GM23338 (cell line): Measurements from ENCODE around the gene ZMYND8. TPM values are rescaled to one million over a fixed set of nuclear protein-coding genes. Genes with fewer than 3 reads are reported as not detected.

Experiments
- ATAC-seq: fragments of 200-7000 bp; cut with Tn5 transposase; 3 replicates; pipeline ENCODE4 v1.9.1; 2020
- DNase-seq: peaks from one replicate; pipeline ENCODE4 v3.0.0-alpha.2; 2015; ENCODE audit warnings: low spot score
- H2AFZ ChIP-seq: fragments of 200-600 bp; sonication (generic); 2 replicates; pipeline ENCODE4 v1.8.0; 2016; ENCODE audit warnings: antibody characterized with exemption, mild to moderate bottlenecking, moderate library complexity
- H3F3A ChIP-seq: fragments of 200-600 bp; sonication (generic); replicated peaks from 2 replicates; pipeline ENCODE4 v1.8.0; 2017; ENCODE audit warnings: antibody characterized with exemption, mixed run types, low read depth
- H3K27ac ChIP-seq: fragments of 200-600 bp; sonication (generic); 2 replicates; pipeline ENCODE4 v1.6.1; 2016; ENCODE audit warnings: low read depth
- H3K27me3 ChIP-seq: fragments of 200-600 bp; sonication (generic); 2 replicates; pipeline ENCODE4 v1.8.0; 2016; ENCODE audit warnings: mild to moderate bottlenecking, mixed run types, moderate library complexity; ENCODE audit not compliant: insufficient read depth
- H3K36me3 ChIP-seq: fragments of 200-600 bp; sonication (generic); 2 replicates; pipeline ENCODE4 v1.8.0; 2016; ENCODE audit warnings: mild to moderate bottlenecking; ENCODE audit not compliant: insufficient read depth
- H3K4me1 ChIP-seq: fragments of 200-600 bp; sonication (generic); 2 replicates; pipeline ENCODE4 v1.8.0; 2016; ENCODE audit warnings: mild to moderate bottlenecking, moderate library complexity; ENCODE audit not compliant: insufficient read depth
- H3K4me2 ChIP-seq: fragments of 200-600 bp; sonication (generic); 2 replicates; pipeline ENCODE4 v1.7.1; 2017; ENCODE audit warnings: mixed run types
- H3K4me3 ChIP-seq: fragments of 200-600 bp; sonication (generic); 2 replicates; pipeline ENCODE4 v1.6.1; 2016; ENCODE audit warnings: mixed run types
- H3K79me2 ChIP-seq: fragments of 200-600 bp; sonication (generic); replicated peaks from 2 replicates; pipeline ENCODE4 v1.8.0; 2017; ENCODE audit warnings: mild to moderate bottlenecking; ENCODE audit not compliant: insufficient read depth
- H3K9me2 ChIP-seq: fragments of 200-600 bp; sonication (generic); 2 replicates; pipeline ENCODE4 v1.8.0; 2017; ENCODE audit not compliant: insufficient read depth
- H4K20me1 ChIP-seq: fragments of 200-600 bp; sonication (generic); replicated peaks from 2 replicates; pipeline ENCODE4 v1.8.0; 2017; ENCODE audit warnings: mild to moderate bottlenecking; ENCODE audit not compliant: insufficient read depth
- H3K27ac Mint-ChIP-seq: 2 replicates; pipeline ENCODE4 v1.8.0; 2020; ENCODE audit warnings: inconsistent platforms, mild to moderate bottlenecking, moderate library complexity, mixed read lengths
- H3K27me3 Mint-ChIP-seq: 3 replicates; pipeline ENCODE4 v1.8.0; 2022; ENCODE audit warnings: low read depth, mild to moderate bottlenecking, moderate library complexity, mixed read lengths, inconsistent platforms; ENCODE audit not compliant: insufficient read depth, poor library complexity
- H3K36me3 Mint-ChIP-seq: 3 replicates; pipeline ENCODE4 v1.8.0; 2021; ENCODE audit warnings: low read depth, mild to moderate bottlenecking, inconsistent platforms, moderate library complexity, mixed read lengths
- H3K4me1 Mint-ChIP-seq: 3 replicates; pipeline ENCODE4 v1.8.0; 2020; ENCODE audit warnings: mild to moderate bottlenecking, inconsistent platforms, mixed read lengths
- H3K4me3 Mint-ChIP-seq: 3 replicates; pipeline ENCODE4 v1.8.0; 2021; ENCODE audit warnings: moderate library complexity, mild to moderate bottlenecking, inconsistent platforms, mixed read lengths
- H3K9me3 Mint-ChIP-seq: 3 replicates; pipeline ENCODE4 v1.8.0; 2020; ENCODE audit warnings: moderate library complexity, mild to moderate bottlenecking, inconsistent platforms, mixed read lengths
- CREB1 ChIP-seq: fragments of 250-450 bp; sonication (Bioruptor Pico); IDR thresholded peaks from 2 replicates; pipeline ENCODE4 v1.5.0; 2020; ENCODE audit warnings: low read depth, mild to moderate bottlenecking, moderate library complexity
- CTCF ChIP-seq, 2 experiments: fragments of 200-600 bp in 1 of 2; sonication (generic) in 1 of 2; conservative IDR thresholded peaks; 2 replicates each; pipeline versions ENCODE4 v1.5.1 to v1.6.1; 2016 to 2017; ENCODE audit warnings: antibody characterized with exemption in 2 of 2, low read depth in 2 of 2, mild to moderate bottlenecking in 2 of 2, moderate library complexity in 1 of 2
- ETS1 ChIP-seq: IDR thresholded peaks from 2 replicates; pipeline ENCODE4 v1.6.1; 2016; ENCODE audit warnings: antibody characterized with exemption
- EZH2phosphoT487 ChIP-seq: fragments of 200-600 bp; sonication (generic); IDR thresholded peaks from one replicate; pipeline ENCODE4 v1.8.1; 2018; ENCODE audit warnings: antibody characterized with exemption; ENCODE audit not compliant: unreplicated experiment
- NANOG ChIP-seq: IDR thresholded peaks from 2 replicates; pipeline ENCODE4 v1.6.1; 2016; ENCODE audit warnings: antibody characterized with exemption, borderline replicate concordance
- REST ChIP-seq: IDR thresholded peaks from one replicate; pipeline ENCODE4 v1.6.1; 2018; ENCODE audit warnings: antibody characterized with exemption; ENCODE audit not compliant: unreplicated experiment
- ZNF114 ChIP-seq: fragments of 250-450 bp; sonication (Bioruptor Pico); IDR thresholded peaks from 2 replicates; pipeline ENCODE4 v1.5.0; 2020; ENCODE audit warnings: mild to moderate bottlenecking, moderate library complexity
- ZNF331 ChIP-seq: fragments of 250-450 bp; sonication (Bioruptor Pico); IDR thresholded peaks from 2 replicates; pipeline ENCODE4 v1.5.0; 2020; ENCODE audit warnings: low read depth, mild to moderate bottlenecking, moderate library complexity
- polyA plus RNA-seq: library from polyadenylated mRNA; unstranded; fragments of >200 nt; fragmentation: Nextera tagmentation; extraction: Ambion mirVana; gene quantifications from 2 replicates; pipeline ENCODE4 v1.2.1, GENCODE V29; 2016
- total RNA-seq: library from RNA; depleted of rRNA; stranded (reverse); fragments of >200 nt; shearing (Covaris generic); gene quantifications from 2 replicates; pipeline ENCODE4 v1.2.3, GENCODE V29; 2014

The ZMYND8 gene
- total and polyA plus RNA-seq, 2 experiments from 2014 or later = 70.9 to 128 TPM

GRCh38 chr20:47334022-47334551 is 22.4 kb downstream of the ZMYND8 start:
- Histone ChIP-seq H3F3A (peaks cover 38% of the 10 kb centered on the region), H3K36me3 (peaks cover 11% of the 10 kb centered on the region), H3K4me3 (no peak overlapping the region), H3K9me2 (no peaks in the 10 kb centered on the region), H4K20me1 (peaks cover 57% of the 10 kb centered on the region), H2AFZ (no peak overlapping the region), H3K4me2 (no peak overlapping the region), H3K79me2 (peaks cover 100% of the 10 kb centered on the region), H3K27me3 (no peaks in the 10 kb centered on the region), H3K4me1 (peaks cover 73% of the 10 kb centered on the region), H3K27ac (no peak overlapping the region)
- Mint-ChIP-seq H3K4me1 (peaks cover 73% of the 10 kb centered on the region), H3K36me3 (peaks cover 63% of the 10 kb centered on the region), H3K4me3 (no peak overlapping the region), H3K9me3 (no peaks in the 10 kb centered on the region), H3K27ac (peak overlapping the region; percentile 4; the same call in 1 of the 2 replicates), H3K27me3 (peaks cover 8% of the 10 kb centered on the region)
- DNase-seq (no peak), ATAC-seq (no peak)
- TF ChIP-seq EZH2phosphoT487 = no peak
- no peak for TF ChIP-seq ZNF114
- no peak for TF ChIP-seq CREB1 (CRISPR knock-in tag)
- TF ChIP-seq CTCF (conservative IDR thresholded peaks at IDR 0.05; ENCODE audit: low read depth in 2 of 2) = no peak
- TF ChIP-seq ETS1 = no peak
- TF ChIP-seq ZNF331 (CRISPR knock-in tag) = no peak
- no peak for TF ChIP-seq REST
- no peak for TF ChIP-seq NANOG
